SK-N-SH treated with all-trans-retinoic acid at 6 μM for 48 hours (cell line): ENCODE measurements around the gene NUBPL.

ENCODE experiments used
- ATAC-seq: fragments of 200-7000 bp; cut with Tn5 transposase; 3 replicates; pipeline ENCODE4 v1.9.1; 2020; ENCODE audit warnings: mild to moderate bottlenecking, moderate library complexity
- BACH2 ChIP-seq: fragments of 250-450 bp; sonication (Bioruptor Pico); IDR thresholded peaks from 2 replicates; pipeline ENCODE4 v1.9.0; 2021; ENCODE audit warnings: mild to moderate bottlenecking, borderline replicate concordance
- CSDC2 ChIP-seq: fragments of 250-450 bp; sonication (Bioruptor Pico); IDR thresholded peaks from 2 replicates; pipeline ENCODE4 v1.5.0; 2020; ENCODE audit warnings: mild to moderate bottlenecking, moderate library complexity
- ESRRG ChIP-seq: fragments of 250-450 bp; sonication (Bioruptor Pico); IDR thresholded peaks from 2 replicates; pipeline ENCODE4 v1.6.1; 2021; ENCODE audit warnings: mild to moderate bottlenecking
- GLIS3 ChIP-seq: fragments of 250-450 bp; sonication (Bioruptor Pico); IDR thresholded peaks from 2 replicates; pipeline ENCODE4 v1.5.0; 2020; ENCODE audit warnings: mild to moderate bottlenecking, moderate library complexity
- PPARA ChIP-seq: fragments of 250-450 bp; sonication (Bioruptor Pico); IDR thresholded peaks from 2 replicates; pipeline ENCODE4 v1.5.0; 2020; ENCODE audit warnings: mild to moderate bottlenecking, borderline replicate concordance
- RARB ChIP-seq: fragments of 250-450 bp; sonication (Bioruptor Pico); IDR thresholded peaks from 2 replicates; pipeline ENCODE4 v1.8.0; 2021; ENCODE audit warnings: mild to moderate bottlenecking, moderate library complexity
- TCF4 ChIP-seq: fragments of 250-450 bp; sonication (Bioruptor Pico); IDR thresholded peaks from 2 replicates; pipeline ENCODE4 v1.8.0; 2021; ENCODE audit warnings: mild to moderate bottlenecking, moderate library complexity, borderline replicate concordance
- TOX ChIP-seq: fragments of 250-450 bp; sonication (Bioruptor Pico); IDR thresholded peaks from 2 replicates; pipeline ENCODE4 v1.8.0; 2021; ENCODE audit warnings: mild to moderate bottlenecking, moderate library complexity, borderline replicate concordance
- ZC3H10 ChIP-seq: fragments of 250-450 bp; sonication (Bioruptor Pico); IDR thresholded peaks from 2 replicates; pipeline ENCODE4 v1.5.1; 2021; ENCODE audit warnings: mild to moderate bottlenecking, moderate library complexity
- ZFP3 ChIP-seq: fragments of 250-450 bp; sonication (Bioruptor Pico); IDR thresholded peaks from 2 replicates; pipeline ENCODE4 v1.5.0; 2020; ENCODE audit warnings: mild to moderate bottlenecking, moderate library complexity
- ZFP30 ChIP-seq: fragments of 450-650 bp; formaldehyde crosslinking; IDR thresholded peaks from 2 replicates; pipeline ENCODE4 v1.5.0; 2022; ENCODE audit warnings: mild to moderate bottlenecking, moderate library complexity
- ZNF565 ChIP-seq: fragments of 450-650 bp; formaldehyde crosslinking; conservative IDR thresholded peaks from 2 replicates; pipeline ENCODE4 v1.5.0; 2020; ENCODE audit warnings: low read depth, mild to moderate bottlenecking, moderate library complexity
- ZNF70 ChIP-seq: fragments of 450-650 bp; formaldehyde crosslinking; IDR thresholded peaks from 2 replicates; pipeline ENCODE4 v1.5.0; 2020; ENCODE audit warnings: mild to moderate bottlenecking, moderate library complexity
- ZNF8 ChIP-seq: fragments of 450-650 bp; formaldehyde crosslinking; IDR thresholded peaks from 2 replicates; pipeline ENCODE4 v1.5.0; 2020; ENCODE audit warnings: mild to moderate bottlenecking, moderate library complexity
- TF ChIP-seq, protein P1 (sequence below): fragments of 250-450 bp; sonication (Bioruptor Pico); IDR thresholded peaks from 2 replicates; pipeline ENCODE4 v1.8.0; 2021; ENCODE audit warnings: low read depth, mild to moderate bottlenecking, moderate library complexity, borderline replicate concordance
- TF ChIP-seq, protein P2 (sequence below): fragments of 250-450 bp; sonication (Bioruptor Pico); IDR thresholded peaks from 2 replicates; pipeline ENCODE4 v1.8.0; 2020; ENCODE audit warnings: mild to moderate bottlenecking, moderate library complexity, borderline replicate concordance
- TF ChIP-seq, protein P3 (sequence below): fragments of 250-450 bp; sonication (Bioruptor Pico); IDR thresholded peaks from 2 replicates; pipeline ENCODE4 v1.5.1; 2020; ENCODE audit warnings: low read depth, mild to moderate bottlenecking, moderate library complexity
- TF ChIP-seq, protein P4 (sequence below): fragments of 250-450 bp; sonication (Bioruptor Pico); IDR thresholded peaks from 2 replicates; pipeline ENCODE4 v1.5.0; 2020; ENCODE audit warnings: mild to moderate bottlenecking, moderate library complexity
- TF ChIP-seq, protein P5 (sequence below): fragments of 250-450 bp; sonication (Bioruptor Pico); IDR thresholded peaks from 2 replicates; pipeline ENCODE4 v1.5.1; 2021; ENCODE audit warnings: mild to moderate bottlenecking, moderate library complexity

NUBPL gene

DNA sequence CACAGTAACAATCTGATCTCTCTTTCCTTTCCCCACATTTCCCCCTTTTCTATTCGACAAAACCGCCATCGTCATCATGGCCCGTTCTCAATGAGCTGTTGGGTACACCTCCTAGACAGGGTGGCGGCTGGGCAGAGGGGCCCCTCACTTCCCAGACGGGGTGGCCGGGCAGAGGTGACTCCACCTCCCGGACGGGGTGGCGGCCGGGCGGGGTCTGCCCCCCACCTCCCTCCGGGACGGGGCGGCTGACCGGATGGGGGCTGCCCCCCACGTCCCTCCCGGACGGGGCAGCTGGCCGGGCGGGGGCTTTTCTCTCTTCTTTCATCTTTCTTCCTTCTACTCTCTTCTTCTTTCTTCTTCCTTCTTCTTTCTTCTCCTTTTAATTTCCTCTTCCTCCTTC, 1.3 kb upstream of the NUBPL start:
- no peak for ATAC-seq
- TF ChIP-seq GLIS3 (CRISPR knock-in tag) (no peak), ZFP30 (CRISPR knock-in tag) (no peak), ZNF565 (CRISPR knock-in tag) (no peak), ZFP3 (CRISPR knock-in tag) (no peak), CSDC2 (CRISPR knock-in tag) (no peak), TCF4 (CRISPR knock-in tag) (no peak), RARB (CRISPR knock-in tag) (no peak)
- TF ChIP-seq, protein P1, sequence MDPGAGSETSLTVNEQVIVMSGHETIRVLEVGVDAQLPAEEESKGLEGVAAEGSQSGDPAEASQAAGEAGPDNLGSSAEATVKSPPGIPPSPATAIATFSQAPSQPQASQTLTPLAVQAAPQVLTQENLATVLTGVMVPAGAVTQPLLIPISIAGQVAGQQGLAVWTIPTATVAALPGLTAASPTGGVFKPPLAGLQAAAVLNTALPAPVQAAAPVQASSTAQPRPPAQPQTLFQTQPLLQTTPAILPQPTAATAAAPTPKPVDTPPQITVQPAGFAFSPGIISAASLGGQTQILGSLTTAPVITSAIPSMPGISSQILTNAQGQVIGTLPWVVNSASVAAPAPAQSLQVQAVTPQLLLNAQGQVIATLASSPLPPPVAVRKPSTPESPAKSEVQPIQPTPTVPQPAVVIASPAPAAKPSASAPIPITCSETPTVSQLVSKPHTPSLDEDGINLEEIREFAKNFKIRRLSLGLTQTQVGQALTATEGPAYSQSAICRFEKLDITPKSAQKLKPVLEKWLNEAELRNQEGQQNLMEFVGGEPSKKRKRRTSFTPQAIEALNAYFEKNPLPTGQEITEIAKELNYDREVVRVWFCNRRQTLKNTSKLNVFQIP (CRISPR knock-in tag): no peak
- TF ChIP-seq, protein P2, sequence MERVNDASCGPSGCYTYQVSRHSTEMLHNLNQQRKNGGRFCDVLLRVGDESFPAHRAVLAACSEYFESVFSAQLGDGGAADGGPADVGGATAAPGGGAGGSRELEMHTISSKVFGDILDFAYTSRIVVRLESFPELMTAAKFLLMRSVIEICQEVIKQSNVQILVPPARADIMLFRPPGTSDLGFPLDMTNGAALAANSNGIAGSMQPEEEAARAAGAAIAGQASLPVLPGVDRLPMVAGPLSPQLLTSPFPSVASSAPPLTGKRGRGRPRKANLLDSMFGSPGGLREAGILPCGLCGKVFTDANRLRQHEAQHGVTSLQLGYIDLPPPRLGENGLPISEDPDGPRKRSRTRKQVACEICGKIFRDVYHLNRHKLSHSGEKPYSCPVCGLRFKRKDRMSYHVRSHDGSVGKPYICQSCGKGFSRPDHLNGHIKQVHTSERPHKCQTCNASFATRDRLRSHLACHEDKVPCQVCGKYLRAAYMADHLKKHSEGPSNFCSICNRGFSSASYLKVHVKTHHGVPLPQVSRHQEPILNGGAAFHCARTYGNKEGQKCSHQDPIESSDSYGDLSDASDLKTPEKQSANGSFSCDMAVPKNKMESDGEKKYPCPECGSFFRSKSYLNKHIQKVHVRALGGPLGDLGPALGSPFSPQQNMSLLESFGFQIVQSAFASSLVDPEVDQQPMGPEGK (CRISPR knock-in tag): no peak

DNA sequence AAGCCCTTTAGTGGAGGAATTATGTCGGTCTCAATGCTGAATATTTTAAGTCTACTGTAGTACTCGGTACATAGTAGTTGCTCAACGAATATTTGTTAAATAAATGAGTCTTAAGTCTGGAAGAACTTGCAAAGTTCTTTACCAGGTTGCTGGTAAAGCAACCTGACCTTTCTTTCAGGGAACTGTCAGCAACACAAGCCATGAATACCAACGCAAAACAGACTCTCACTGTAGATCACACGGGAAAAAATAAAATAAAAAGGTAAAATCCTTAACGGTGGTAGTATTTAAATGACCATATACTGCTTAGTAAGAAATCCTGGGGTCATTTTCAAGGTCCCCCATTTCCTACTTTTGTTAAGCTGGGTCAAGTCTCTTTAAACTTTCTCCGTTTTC, 447 bp upstream of the NUBPL start:
- TF ChIP-seq ZNF70 (CRISPR knock-in tag) (no peak), TOX (CRISPR knock-in tag) (no peak), ZNF565 (CRISPR knock-in tag) (no peak), ZFP3 (CRISPR knock-in tag) (no peak), ZNF8 (CRISPR knock-in tag) (no peak), CSDC2 (CRISPR knock-in tag) (no peak), ZC3H10 (CRISPR knock-in tag) (no peak)
- ATAC-seq: peak; percentile 40

DNA sequence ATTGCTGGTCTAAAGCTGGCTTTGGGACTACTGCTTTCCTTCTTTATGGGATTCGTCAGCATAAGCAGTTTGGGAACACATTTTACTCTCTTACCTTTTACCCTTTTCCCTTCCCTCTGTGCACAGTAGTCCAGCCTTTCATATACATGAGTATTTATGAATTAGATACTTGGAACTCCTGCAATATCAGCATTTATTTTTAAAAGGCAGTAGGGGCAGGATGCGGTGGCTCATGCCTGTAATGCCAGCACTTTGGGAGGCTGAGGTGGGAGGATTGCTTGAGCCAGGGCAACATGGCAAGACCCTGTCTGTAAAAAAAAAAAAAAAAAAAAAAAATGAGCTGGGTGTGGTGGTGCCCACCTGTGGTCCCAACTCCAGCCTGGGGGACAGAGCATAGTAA, 3.0 kb downstream of the NUBPL start:
- ATAC-seq: no peak
- TF ChIP-seq CSDC2 (CRISPR knock-in tag) (no peak), PPARA (CRISPR knock-in tag) (no peak), ZFP30 (CRISPR knock-in tag) (no peak), BACH2 (CRISPR knock-in tag) (no peak), ESRRG (CRISPR knock-in tag) (no peak), ZNF70 (CRISPR knock-in tag) (no peak), ZC3H10 (CRISPR knock-in tag) (no peak), TCF4 (CRISPR knock-in tag) (no peak), RARB (CRISPR knock-in tag) (no peak), ZFP3 (CRISPR knock-in tag) (no peak), ZNF8 (CRISPR knock-in tag) (no peak)
- TF ChIP-seq, protein P3, sequence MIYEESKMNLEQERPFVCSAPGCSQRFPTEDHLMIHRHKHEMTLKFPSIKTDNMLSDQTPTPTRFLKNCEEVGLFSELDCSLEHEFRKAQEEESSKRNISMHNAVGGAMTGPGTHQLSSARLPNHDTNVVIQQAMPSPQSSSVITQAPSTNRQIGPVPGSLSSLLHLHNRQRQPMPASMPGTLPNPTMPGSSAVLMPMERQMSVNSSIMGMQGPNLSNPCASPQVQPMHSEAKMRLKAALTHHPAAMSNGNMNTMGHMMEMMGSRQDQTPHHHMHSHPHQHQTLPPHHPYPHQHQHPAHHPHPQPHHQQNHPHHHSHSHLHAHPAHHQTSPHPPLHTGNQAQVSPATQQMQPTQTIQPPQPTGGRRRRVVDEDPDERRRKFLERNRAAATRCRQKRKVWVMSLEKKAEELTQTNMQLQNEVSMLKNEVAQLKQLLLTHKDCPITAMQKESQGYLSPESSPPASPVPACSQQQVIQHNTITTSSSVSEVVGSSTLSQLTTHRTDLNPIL (CRISPR knock-in tag): no peak
- TF ChIP-seq, protein P4, sequence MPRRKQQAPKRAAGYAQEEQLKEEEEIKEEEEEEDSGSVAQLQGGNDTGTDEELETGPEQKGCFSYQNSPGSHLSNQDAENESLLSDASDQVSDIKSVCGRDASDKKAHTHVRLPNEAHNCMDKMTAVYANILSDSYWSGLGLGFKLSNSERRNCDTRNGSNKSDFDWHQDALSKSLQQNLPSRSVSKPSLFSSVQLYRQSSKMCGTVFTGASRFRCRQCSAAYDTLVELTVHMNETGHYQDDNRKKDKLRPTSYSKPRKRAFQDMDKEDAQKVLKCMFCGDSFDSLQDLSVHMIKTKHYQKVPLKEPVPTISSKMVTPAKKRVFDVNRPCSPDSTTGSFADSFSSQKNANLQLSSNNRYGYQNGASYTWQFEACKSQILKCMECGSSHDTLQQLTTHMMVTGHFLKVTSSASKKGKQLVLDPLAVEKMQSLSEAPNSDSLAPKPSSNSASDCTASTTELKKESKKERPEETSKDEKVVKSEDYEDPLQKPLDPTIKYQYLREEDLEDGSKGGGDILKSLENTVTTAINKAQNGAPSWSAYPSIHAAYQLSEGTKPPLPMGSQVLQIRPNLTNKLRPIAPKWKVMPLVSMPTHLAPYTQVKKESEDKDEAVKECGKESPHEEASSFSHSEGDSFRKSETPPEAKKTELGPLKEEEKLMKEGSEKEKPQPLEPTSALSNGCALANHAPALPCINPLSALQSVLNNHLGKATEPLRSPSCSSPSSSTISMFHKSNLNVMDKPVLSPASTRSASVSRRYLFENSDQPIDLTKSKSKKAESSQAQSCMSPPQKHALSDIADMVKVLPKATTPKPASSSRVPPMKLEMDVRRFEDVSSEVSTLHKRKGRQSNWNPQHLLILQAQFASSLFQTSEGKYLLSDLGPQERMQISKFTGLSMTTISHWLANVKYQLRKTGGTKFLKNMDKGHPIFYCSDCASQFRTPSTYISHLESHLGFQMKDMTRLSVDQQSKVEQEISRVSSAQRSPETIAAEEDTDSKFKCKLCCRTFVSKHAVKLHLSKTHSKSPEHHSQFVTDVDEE (CRISPR knock-in tag): no peak
- TF ChIP-seq, protein P2 (CRISPR knock-in tag): no peak
- TF ChIP-seq, protein P5, sequence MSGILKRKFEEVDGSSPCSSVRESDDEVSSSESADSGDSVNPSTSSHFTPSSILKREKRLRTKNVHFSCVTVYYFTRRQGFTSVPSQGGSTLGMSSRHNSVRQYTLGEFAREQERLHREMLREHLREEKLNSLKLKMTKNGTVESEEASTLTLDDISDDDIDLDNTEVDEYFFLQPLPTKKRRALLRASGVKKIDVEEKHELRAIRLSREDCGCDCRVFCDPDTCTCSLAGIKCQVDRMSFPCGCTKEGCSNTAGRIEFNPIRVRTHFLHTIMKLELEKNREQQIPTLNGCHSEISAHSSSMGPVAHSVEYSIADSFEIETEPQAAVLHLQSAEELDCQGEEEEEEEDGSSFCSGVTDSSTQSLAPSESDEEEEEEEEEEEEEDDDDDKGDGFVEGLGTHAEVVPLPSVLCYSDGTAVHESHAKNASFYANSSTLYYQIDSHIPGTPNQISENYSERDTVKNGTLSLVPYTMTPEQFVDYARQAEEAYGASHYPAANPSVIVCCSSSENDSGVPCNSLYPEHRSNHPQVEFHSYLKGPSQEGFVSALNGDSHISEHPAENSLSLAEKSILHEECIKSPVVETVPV (CRISPR knock-in tag): no peak
